Coronary artery (tissue), 2 donors: ENCODE results near the gene CSF1R.

Experiments
- DNase-seq: peaks from one replicate; pipeline ENCODE4 v3.0.0-alpha.2; 2017; ENCODE audit warnings: low spot score
- H3K27ac ChIP-seq, 2 donors: fragments of 200-600 bp; sonication (generic); one replicate each; pipeline ENCODE4 v1.5.1; 2016 to 2019
- H3K4me3 ChIP-seq: fragments of 200-600 bp; sonication (generic); 2 replicates; pipeline ENCODE4 v1.5.1; 2016; ENCODE audit warnings: mild to moderate bottlenecking, moderate library complexity
- TF ChIP-seq, protein P1 (sequence below): fragments of 200-600 bp; sonication (generic); IDR thresholded peaks from one replicate; pipeline ENCODE4 v1.5.1; 2019; ENCODE audit warnings: antibody characterized with exemption

The CSF1R gene

DNA sequence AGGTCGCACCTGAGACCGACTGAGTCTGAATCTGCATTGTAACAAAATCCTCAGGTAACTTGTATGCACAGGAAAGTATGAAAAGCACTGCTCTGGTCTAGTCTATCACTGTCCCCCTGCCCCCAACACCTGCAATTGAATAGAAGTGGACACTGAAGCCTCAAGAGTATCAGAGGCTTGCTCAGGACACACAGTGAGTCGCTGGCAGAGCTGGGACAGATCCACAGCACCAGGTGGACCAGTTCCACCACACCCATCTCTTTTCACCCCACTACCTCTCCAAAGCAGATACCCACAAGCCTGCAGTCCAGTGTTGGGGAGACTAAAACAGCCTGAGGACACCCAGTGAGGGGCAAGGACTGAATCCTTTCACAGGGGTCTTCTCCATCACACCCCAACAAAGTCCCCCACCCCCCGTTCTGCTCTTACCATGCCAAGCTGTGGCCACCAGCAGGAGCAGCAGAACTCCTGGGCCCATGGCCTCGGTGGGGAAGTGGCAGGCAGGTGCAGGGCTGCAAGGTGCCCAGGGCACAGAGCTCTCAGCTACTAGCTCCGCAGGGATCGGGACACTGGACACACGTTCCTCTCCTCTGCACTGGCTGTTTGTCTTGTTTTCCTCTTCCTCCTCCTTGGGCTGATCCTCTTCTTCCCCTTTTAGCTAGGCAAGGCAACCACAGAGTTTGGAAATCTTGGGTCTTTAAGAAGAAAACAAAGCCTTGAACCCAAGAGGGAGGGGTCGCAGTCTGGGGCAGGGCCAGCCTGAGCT is at the start of gene CSF1R:
Gene CSF1R, minus strand, starts transcription at position 605 of the 766 bp plus-strand sequence. Its CDS starts 127 bp downstream, at position 478.
- DNase-seq = peak; percentile 71
- Histone ChIP-seq H3K27ac (peak within 1 kb of the TSS in 1 of 2 donors; percentile 74), H3K4me3 (peak within 1 kb of the TSS; percentile 57)
- TF ChIP-seq, protein P1, sequence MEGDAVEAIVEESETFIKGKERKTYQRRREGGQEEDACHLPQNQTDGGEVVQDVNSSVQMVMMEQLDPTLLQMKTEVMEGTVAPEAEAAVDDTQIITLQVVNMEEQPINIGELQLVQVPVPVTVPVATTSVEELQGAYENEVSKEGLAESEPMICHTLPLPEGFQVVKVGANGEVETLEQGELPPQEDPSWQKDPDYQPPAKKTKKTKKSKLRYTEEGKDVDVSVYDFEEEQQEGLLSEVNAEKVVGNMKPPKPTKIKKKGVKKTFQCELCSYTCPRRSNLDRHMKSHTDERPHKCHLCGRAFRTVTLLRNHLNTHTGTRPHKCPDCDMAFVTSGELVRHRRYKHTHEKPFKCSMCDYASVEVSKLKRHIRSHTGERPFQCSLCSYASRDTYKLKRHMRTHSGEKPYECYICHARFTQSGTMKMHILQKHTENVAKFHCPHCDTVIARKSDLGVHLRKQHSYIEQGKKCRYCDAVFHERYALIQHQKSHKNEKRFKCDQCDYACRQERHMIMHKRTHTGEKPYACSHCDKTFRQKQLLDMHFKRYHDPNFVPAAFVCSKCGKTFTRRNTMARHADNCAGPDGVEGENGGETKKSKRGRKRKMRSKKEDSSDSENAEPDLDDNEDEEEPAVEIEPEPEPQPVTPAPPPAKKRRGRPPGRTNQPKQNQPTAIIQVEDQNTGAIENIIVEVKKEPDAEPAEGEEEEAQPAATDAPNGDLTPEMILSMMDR = no peak

DNA sequence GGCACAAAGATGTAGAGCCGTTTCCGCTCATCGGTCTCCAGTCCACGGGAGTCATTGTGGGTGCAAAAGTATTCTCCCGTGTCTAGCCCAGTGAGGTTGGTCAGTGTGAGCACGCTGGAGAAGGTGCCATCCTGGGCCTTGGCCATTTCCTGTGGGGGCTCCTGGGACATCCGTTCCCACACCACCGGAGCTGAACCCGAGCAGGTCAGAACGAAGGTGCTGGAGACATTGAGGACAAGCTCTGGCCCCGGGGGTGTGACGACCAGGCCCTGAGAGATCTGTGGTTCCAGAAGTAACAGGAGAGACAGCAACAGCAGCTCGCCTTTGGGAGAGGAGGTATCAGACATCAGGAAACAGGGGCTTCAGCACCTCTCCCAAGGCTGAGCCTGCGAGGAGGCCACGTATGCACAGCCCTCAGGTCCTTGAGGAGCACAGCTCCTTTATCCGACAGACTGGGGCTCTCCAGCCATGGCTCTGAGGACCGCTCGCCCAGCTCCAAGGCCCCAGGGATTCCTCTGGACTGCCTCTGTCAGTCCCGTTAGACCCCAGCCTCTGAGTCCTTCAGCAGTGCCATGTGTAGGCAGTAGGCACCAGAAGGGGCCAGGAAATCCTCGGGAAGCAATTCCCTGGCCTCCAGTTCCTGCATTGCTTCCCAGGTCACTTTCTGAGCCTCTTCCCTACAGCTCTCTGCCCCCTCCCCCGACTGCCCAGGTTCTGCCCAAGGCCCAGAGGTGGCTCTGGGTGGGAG is 49.4 kb upstream of the CSF1R start:
- no peak for DNase-seq
- H3K4me3 ChIP-seq = peak overlapping the region; percentile 23
- peak overlapping the region; percentile 96 to 98 for H3K27ac ChIP-seq
- TF ChIP-seq, protein P1 = no peak

DNA sequence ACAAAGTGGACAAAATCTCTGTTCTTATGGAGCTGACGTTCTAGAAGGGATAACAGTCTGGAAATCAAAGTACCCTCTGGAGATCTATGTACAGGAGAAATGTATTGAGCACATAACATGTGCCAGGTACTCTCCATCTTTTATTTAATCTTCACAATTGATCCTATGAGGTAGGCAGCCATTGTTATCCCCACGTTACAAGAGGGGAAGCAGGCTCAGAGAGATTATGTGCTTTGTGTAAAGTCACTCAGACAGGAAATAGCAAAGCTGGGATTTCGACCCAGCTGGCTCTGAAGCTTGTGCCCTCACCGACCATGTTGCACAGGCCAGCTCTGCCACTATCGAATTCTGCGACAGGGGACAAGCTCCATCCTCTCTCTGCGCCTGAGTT is 47.8 kb upstream of the CSF1R start:
- Histone ChIP-seq H3K4me3 (no peak overlapping the region), H3K27ac (peak overlapping the region; percentile 96 to 98)
- TF ChIP-seq, protein P1 = no peak
- no peak for DNase-seq

DNA sequence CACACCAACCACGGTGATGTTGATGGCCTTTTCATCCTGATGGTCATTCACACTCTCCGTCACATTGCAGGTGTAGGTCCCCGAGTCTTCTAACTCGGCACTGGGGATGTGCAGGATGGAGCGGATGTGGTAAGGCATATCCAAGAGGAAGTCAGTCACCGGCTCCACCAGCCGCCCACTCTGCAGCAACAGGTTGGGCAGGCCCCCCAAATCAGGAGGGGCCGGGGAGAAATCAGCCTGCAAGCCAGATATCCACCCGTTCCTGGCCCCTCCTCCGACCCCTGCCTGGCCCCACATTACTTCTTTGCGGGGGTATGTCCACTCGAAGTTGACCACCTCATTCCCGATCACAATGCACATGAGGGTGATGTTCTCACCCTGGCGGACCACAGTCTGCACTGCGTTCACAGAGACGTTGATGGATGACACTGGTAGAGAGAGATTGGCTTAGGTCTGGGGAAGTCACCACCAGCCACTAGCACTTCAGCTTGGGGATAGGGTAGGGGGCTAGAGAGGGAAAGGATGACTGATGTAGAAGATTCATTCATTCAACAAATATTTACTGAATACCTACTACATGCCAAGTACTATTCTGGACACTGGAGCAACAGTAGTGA is 47.3 kb upstream of the CSF1R start:
- Histone ChIP-seq H3K27ac (peak overlapping the region; percentile 96 to 98), H3K4me3 (peak overlapping the region; percentile 17)
- TF ChIP-seq, protein P1 = no peak
- DNase-seq = no peak

DNA sequence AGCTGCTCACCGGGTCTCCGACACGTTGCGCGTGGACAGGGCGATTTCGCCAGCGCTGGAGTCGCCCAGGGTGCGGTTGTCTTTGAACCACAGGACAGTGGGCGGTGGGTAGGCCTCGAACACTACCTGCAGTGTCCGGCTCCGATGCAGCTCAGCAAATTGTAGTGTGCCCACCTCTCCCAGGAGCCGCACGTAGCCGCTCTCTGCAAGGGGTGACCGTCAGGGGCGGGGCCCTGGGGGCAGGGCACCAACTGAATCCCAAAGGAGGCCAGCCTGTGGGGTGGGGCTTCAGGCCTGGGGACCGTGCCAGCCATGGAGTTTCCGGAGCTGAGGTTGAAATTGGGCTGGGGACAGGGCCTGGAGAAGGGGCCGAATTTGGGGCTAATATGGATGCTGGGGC is 46.4 kb upstream of the CSF1R start:
- H3K4me3 ChIP-seq = no peak overlapping the region
- TF ChIP-seq, protein P1 = no peak
- peak overlapping the region; percentile 96 to 98 for H3K27ac ChIP-seq
- DNase-seq = no peak

DNA sequence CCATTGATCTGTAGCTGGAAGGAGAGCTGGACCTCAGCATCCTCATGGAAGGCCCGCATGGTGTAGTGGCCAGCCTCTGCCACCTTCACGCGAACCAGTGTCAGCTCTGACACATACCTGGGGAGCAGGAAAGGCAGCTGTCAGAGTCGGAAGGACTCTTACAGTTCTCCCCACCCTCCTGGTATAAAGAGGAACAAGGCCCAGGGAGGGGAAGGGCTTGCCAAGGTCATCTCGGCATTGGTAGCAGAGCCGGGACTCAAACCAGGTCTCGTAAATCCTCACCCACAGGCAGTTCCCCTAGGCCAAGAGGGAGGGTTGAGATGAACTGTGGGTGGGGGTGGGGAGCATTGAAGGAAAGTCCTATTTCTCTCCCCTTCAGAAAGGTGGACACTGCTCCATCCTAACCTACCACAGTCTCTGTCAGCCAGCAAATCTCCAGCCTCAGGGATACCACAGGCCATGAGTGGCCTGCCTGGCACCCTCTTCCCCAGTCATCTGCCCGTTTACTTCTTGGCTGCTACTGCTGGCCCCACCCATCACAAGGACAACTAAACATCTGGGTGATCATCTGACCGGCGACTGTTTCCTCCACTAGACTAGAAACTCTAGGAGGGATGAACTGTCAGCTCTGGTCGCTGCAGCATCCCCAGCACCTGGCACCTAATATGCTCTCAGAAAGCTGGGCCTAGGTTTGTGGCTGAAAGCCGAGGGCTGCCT is 45.8 kb upstream of the CSF1R start:
- Histone ChIP-seq H3K4me3 (peak overlapping the region; percentile 18), H3K27ac (peak overlapping the region; percentile 96 to 98)
- DNase-seq = no peak
- TF ChIP-seq, protein P1 = no peak
